Measurements from ENCODE around the gene ABCB9.

GRCh38 chr12:122992386-122992785 lies 26.1 kb upstream of the ABCB9 start:
- no peak for TF ChIP-seq CREB5 (CRISPR knock-in tag; IDR thresholded peaks at IDR 0.05; ENCODE audit: low read depth)
- TF ChIP-seq GLIS3 (CRISPR knock-in tag; IDR thresholded peaks at IDR 0.05) = no peak
- no peak for TF ChIP-seq POU6F1 (CRISPR knock-in tag; IDR thresholded peaks at IDR 0.05; ENCODE audit: borderline replicate concordance, low read depth)
- no peak for TF ChIP-seq BACH2 (CRISPR knock-in tag; IDR thresholded peaks at IDR 0.05; ENCODE audit: borderline replicate concordance)
- no peak for TF ChIP-seq ISL1 (CRISPR knock-in tag; IDR thresholded peaks at IDR 0.05)
- no peak for TF ChIP-seq RARB (CRISPR knock-in tag; IDR thresholded peaks at IDR 0.05)
- no peak for TF ChIP-seq ZNF565 (CRISPR knock-in tag; conservative IDR thresholded peaks at IDR 0.05; ENCODE audit: low read depth)
- no peak for TF ChIP-seq CSDC2 (CRISPR knock-in tag; IDR thresholded peaks at IDR 0.05)

All from SK-N-SH treated with all-trans-retinoic acid at 6 μM for 48 hours (cell line).